GM12878 (cell line): ENCODE data around the gene GBGT1.

Experiments
- CBFB ChIP-seq: IDR thresholded peaks from 2 replicates; pipeline ENCODE4 v1.6.1; 2016; ENCODE audit warnings: antibody characterized with exemption, low read depth
- ESRRA ChIP-seq: IDR thresholded peaks from 2 replicates; pipeline ENCODE4 v1.6.1; 2012; ENCODE audit warnings: mild to moderate bottlenecking, low read length, improper control_type of control experiment
- MEF2A ChIP-seq: IDR thresholded peaks from 2 replicates; pipeline ENCODE4 v1.6.1; 2011; ENCODE audit warnings: low read depth, mild to moderate bottlenecking, low read length, moderate library complexity; ENCODE audit not compliant: insufficient read depth
- POLR2AphosphoS5 ChIP-seq: IDR thresholded peaks from 2 replicates; pipeline ENCODE4 v1.6.1; 2011; ENCODE audit warnings: mild to moderate bottlenecking, low read length, inconsistent platforms
- SMAD1 ChIP-seq: fragments of 450-650 bp; IDR thresholded peaks from 2 replicates; pipeline ENCODE4 v1.6.1; 2018; ENCODE audit warnings: mild to moderate bottlenecking, low read depth; ENCODE audit not compliant: partially characterized antibody
- ZBTB33 ChIP-seq: fragments of 450-650 bp; IDR thresholded peaks from 2 replicates; pipeline ENCODE4 v1.6.1; 2017; ENCODE audit warnings: mild to moderate bottlenecking
- TF ChIP-seq, protein P1 (sequence below), 3 experiments: IDR thresholded peaks in 2 of 3; conservative IDR thresholded peaks in 1 of 3; 2 replicates each; pipeline ENCODE4 v1.5.1; 2011; ENCODE audit warnings: low read depth in 3 of 3, low read length in 3 of 3, mild to moderate bottlenecking in 3 of 3, control low read depth in 2 of 3, moderate library complexity in 2 of 3, inconsistent platforms in 1 of 3, mixed read lengths in 1 of 3; ENCODE audit not compliant: control insufficient read depth in 2 of 3, insufficient read depth in 1 of 3; ENCODE audit errors: extremely low read depth in 1 of 3

- TF ChIP-seq SMAD1 (no peak), ZBTB33 (no peak), MEF2A (no peak), CBFB (no peak), ESRRA (no peak), POLR2AphosphoS5 (no peak)
- TF ChIP-seq, protein P1, sequence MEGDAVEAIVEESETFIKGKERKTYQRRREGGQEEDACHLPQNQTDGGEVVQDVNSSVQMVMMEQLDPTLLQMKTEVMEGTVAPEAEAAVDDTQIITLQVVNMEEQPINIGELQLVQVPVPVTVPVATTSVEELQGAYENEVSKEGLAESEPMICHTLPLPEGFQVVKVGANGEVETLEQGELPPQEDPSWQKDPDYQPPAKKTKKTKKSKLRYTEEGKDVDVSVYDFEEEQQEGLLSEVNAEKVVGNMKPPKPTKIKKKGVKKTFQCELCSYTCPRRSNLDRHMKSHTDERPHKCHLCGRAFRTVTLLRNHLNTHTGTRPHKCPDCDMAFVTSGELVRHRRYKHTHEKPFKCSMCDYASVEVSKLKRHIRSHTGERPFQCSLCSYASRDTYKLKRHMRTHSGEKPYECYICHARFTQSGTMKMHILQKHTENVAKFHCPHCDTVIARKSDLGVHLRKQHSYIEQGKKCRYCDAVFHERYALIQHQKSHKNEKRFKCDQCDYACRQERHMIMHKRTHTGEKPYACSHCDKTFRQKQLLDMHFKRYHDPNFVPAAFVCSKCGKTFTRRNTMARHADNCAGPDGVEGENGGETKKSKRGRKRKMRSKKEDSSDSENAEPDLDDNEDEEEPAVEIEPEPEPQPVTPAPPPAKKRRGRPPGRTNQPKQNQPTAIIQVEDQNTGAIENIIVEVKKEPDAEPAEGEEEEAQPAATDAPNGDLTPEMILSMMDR (IDR thresholded peaks at IDR 0.05 in 2 of 3, conservative IDR thresholded peaks at IDR 0.05 in 1 of 3; ENCODE audit: control insufficient read depth in 2 of 3, extremely low read depth in 1 of 3, insufficient read depth in 1 of 3, low read depth in 3 of 3, low read length in 3 of 3) = no peak
Observed at GRCh38 chr9:133170716-133171115, 7.0 kb upstream of the GBGT1 start.
